AG04450 (cell line): ENCODE results near the gene ARL15. TPM values are rescaled to one million over a fixed set of nuclear protein-coding genes. Genes with fewer than 3 reads are reported as not detected.

Experiments
- CTCF ChIA-PET: fragments of 300-600, 350-600 bp; formaldehyde crosslinking; extraction: SDS; loops from one replicate; lab custom pipeline; 2022; ENCODE audit warnings: antibody characterized with exemption, inconsistent platforms; lab: Charles Lee
- POLR2A ChIA-PET: fragments of 350-600 bp; formaldehyde crosslinking; extraction: SDS; loops from one replicate; lab custom pipeline; 2021; ENCODE audit warnings: antibody characterized with exemption, inconsistent platforms; lab: Yijun Ruan, JAX
- DNase-seq: peaks from one replicate; pipeline ENCODE4 v3.0.0-alpha.2; 2011; ENCODE audit warnings: low read depth, low spot score
- H3K27ac ChIP-seq: one replicate; pipeline ENCODE4 v1.5.1; 2012; ENCODE audit warnings: low read depth, low read length, control low read depth
- H3K27me3 ChIP-seq: one replicate; pipeline ENCODE4 v1.6.0; 2012; ENCODE audit warnings: low read length; ENCODE audit not compliant: control insufficient read depth, insufficient read depth
- H3K4me3 ChIP-seq: 2 replicates; pipeline ENCODE4 v1.5.1; 2011; ENCODE audit warnings: mild to moderate bottlenecking, low read depth, low read length, control low read depth
- H3K9me3 ChIP-seq: 2 replicates; pipeline ENCODE4 v1.5.1; 2012; ENCODE audit warnings: low read length; ENCODE audit not compliant: control insufficient read depth, insufficient read depth
- CTCF ChIP-seq: IDR thresholded peaks from 2 replicates; pipeline ENCODE4 v1.5.1; 2011; ENCODE audit warnings: low read depth, low read length, control low read depth, inconsistent platforms
- polyA plus RNA-seq: library from polyadenylated mRNA; depleted of rRNA; stranded (reverse); fragments of >200 nt; gene quantifications from 2 replicates; pipeline ENCODE4 v1.2.3, GENCODE V29; 2011

The ARL15 gene
- polyA plus RNA-seq, 1 experiment: 16.0 TPM

DNA sequence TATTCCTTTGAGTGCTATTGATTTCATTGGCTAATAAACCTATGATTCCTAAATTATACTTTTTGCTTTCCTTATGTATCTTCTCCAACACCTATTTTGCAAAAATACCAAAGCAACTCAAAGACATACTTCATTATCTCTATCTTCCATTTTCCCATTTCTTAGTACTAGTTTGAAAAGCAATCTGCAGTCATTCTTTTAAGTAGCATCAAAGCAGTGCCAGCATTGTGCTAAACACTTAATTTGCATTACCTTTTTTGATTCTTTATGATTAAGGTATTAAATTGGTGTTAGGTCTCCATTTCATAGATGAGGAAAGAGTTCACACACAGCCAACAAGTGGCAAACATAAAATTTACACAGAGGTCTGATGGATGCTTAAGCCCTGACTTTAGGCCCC lies 330.3 kb downstream of the ARL15 start:
- CTCF ChIA-PET: no interaction called here

GRCh38 chr5:53974021-53974420 lies 336.4 kb downstream of the ARL15 start:
- H3K9me3 ChIP-seq: no peaks in the 10 kb centered on the region
- H3K27ac ChIP-seq: no peak overlapping the region
- no peak overlapping the region for H3K4me3 ChIP-seq
- no peak for TF ChIP-seq CTCF
- POLR2A ChIA-PET: no interaction called here
- no peak for DNase-seq
- no peaks in the 10 kb centered on the region for H3K27me3 ChIP-seq
- CTCF ChIA-PET: no interaction called here

More for the DNA sequence above, 330.3 kb downstream of the ARL15 start:
- H3K9me3 ChIP-seq: no peaks in the 10 kb centered on the region
- H3K27me3 ChIP-seq: no peaks in the 10 kb centered on the region
- POLR2A ChIA-PET: no interaction called here
- DNase-seq: no peak
- H3K4me3 ChIP-seq: no peak overlapping the region
- no peak overlapping the region for H3K27ac ChIP-seq
- TF ChIP-seq CTCF: no peak

DNA sequence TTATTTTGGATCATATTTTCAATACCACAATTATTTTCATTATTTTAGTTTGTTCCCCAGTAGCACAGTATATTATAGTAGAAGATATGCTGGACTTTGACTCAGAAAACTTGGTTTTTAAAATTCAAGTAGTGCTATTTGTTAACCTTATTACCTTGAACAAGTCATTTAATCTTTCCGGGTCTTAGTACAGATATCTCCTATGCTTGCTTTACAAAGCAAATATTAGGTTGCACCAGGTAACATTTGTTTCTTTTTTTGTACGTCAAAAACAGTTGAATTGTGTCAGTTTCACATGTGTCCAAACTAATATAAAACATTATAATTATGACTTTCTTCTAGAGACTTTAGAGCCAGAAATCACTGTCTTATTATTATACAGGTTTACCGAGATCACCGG lies 338.1 kb downstream of the ARL15 start:
- H3K4me3 ChIP-seq: no peak overlapping the region
- H3K9me3 ChIP-seq: no peaks in the 10 kb centered on the region
- no peak for TF ChIP-seq CTCF
- ChIA-PET POLR2A (no interaction called here), CTCF (no interaction called here)
- DNase-seq: no peak
- no peaks in the 10 kb centered on the region for H3K27me3 ChIP-seq
- H3K27ac ChIP-seq: no peak overlapping the region

DNA sequence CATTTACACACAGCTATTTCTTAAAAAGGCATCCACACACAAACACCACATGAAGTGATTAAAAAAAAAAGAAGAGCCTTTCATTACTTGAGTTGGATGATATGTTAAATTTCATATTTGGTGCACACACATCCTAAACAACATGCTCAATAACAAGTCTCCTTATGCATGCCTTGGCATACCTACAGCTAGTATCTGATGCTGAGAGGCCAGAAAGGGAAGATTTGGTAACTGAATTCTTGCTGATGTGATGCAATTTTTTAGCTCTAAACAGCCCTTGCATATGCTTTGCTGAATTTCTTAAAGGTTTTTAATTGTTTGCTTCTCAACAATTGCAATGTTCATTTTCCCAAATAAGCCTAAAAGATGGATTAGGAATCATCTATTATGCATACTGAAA lies 338.8 kb downstream of the ARL15 start:
- DNase-seq: no peak
- Histone ChIP-seq H3K27ac (no peak overlapping the region), H3K4me3 (no peak overlapping the region), H3K27me3 (no peaks in the 10 kb centered on the region), H3K9me3 (no peaks in the 10 kb centered on the region)
- POLR2A ChIA-PET: no interaction called here
- TF ChIP-seq CTCF: no peak
- CTCF ChIA-PET: interaction anchor here (0.9 kb wide), 1 partner anchor 257 kb away, joined by 3 read pairs; no protein-coding TSS in a partner anchor

DNA sequence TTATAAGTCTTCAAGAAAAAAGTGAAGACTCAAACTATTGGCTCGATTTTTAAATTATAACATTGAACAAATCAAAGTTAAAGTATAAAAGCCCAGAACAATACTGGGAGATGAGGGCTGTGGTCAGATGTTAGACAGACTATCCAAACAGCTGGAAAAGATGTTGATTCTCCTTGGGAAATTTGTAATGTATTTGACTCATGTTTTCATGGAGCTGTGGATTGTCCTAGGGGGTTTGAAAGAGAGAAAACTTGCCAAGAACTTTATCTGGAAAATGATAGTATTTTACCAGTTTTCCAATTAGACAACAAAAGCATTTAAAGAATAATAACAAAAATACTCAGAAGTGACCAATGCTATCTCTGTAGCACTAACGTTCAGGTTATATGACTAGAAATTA lies 339.2 kb downstream of the ARL15 start:
- H3K27me3 ChIP-seq: no peaks in the 10 kb centered on the region
- no peak for DNase-seq
- H3K27ac ChIP-seq: no peak overlapping the region
- H3K9me3 ChIP-seq: no peaks in the 10 kb centered on the region
- TF ChIP-seq CTCF: no peak
- ChIA-PET CTCF (interaction anchor here (0.9 kb wide), 1 partner anchor 258 kb away, joined by 3 read pairs; no protein-coding TSS in a partner anchor), POLR2A (no interaction called here)
- no peak overlapping the region for H3K4me3 ChIP-seq
